ENCODE measurements around the gene COLEC12.

The COLEC12 gene

GRCh38 chr18:500632-501405 lies at the start of gene COLEC12:
Gene COLEC12, minus strand, starts transcription at chr18:500701. Its CDS starts 187 bp downstream, at chr18:500514.
- no peak for DNase-seq

GRCh38 chr18:549967-550366 lies 49.5 kb upstream of the COLEC12 start:
- no peak for DNase-seq

- DNase-seq: no peak
Measured at GRCh38 chr18:543447-544078, 43.1 kb upstream of the COLEC12 start.

GRCh38 chr18:533995-534601 lies 33.6 kb upstream of the COLEC12 start:
- DNase-seq: no peak

GRCh38 chr18:532632-533031 lies 32.1 kb upstream of the COLEC12 start:
- DNase-seq: no peak

- no peak for DNase-seq
Measured at GRCh38 chr18:532018-532417, 31.5 kb upstream of the COLEC12 start.

- DNase-seq: no peak
Measured at GRCh38 chr18:527146-527545, 26.6 kb upstream of the COLEC12 start.

- no peak for DNase-seq
Measured at GRCh38 chr18:526681-527080, 26.2 kb upstream of the COLEC12 start.

GRCh38 chr18:525036-525797 lies 24.7 kb upstream of the COLEC12 start:
- DNase-seq: no peak

- DNase-seq: no peak
Measured at GRCh38 chr18:524466-524865, 24.0 kb upstream of the COLEC12 start.

GRCh38 chr18:523561-523960 lies 23.1 kb upstream of the COLEC12 start:
- no peak for DNase-seq

- DNase-seq: no peak
Measured at GRCh38 chr18:519019-519879, 18.7 kb upstream of the COLEC12 start.

GRCh38 chr18:518081-518480 lies 17.6 kb upstream of the COLEC12 start:
- DNase-seq: no peak

GRCh38 chr18:515838-516237 lies 15.3 kb upstream of the COLEC12 start:
- no peak for DNase-seq

- DNase-seq: no peak
Measured at GRCh38 chr18:515156-515815, 14.8 kb upstream of the COLEC12 start.

- DNase-seq: no peak
Measured at GRCh38 chr18:513826-514530, 13.5 kb upstream of the COLEC12 start.

GRCh38 chr18:512957-513356 lies 12.5 kb upstream of the COLEC12 start:
- no peak for DNase-seq

- DNase-seq: no peak
Measured at GRCh38 chr18:508835-509234, 8.3 kb upstream of the COLEC12 start.

- DNase-seq: no peak
Measured at GRCh38 chr18:507636-508035, 7.1 kb upstream of the COLEC12 start.

- DNase-seq: no peak
Measured at GRCh38 chr18:506801-507200, 6.3 kb upstream of the COLEC12 start.

- no peak for DNase-seq
Measured at GRCh38 chr18:506264-506663, 5.8 kb upstream of the COLEC12 start.
